Measurements from ENCODE around the gene GYPC.

DNA sequence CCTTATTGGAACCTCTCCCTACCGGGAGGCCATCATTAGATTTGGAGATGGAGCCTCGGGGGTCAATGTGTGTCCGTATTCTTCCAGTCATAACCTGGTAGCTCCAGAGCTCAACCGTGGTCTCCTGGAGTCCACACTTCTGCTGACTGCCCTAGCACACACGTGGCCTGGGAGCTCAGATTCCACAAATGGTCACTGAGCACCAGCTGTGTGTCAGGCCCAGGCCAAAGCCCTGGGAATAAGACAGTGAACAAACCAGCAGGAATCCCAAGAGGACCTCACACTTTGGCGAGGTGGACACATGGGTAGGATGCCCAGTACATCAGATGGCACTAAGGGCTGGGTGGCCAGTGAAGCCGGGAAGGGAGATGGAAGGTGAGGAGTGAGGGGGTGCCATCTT, 15.5 kb downstream of the GYPC start:
- TF ChIP-seq GATA3 (IDR thresholded peaks at IDR 0.05; ENCODE audit: low read depth, low read length) (no peak), GATA2 (IDR thresholded peaks at IDR 0.05; ENCODE audit: low read depth, low read length) (no peak)

All from SH-SY5Y (cell line).